Natural killer cell treated with Interleukin-12 subunit alpha and Interleukin-12 subunit beta and Interleukin-15 and Interleukin-18, amount 100 ng/mL, for 72 hours (primary cell): Measurements from ENCODE around the gene PTAFR. TPM values are rescaled to one million over a fixed set of nuclear protein-coding genes. Genes with fewer than 3 reads are reported as not detected.
A peak's percentile ranks its signal among the peaks of the same experiment; 100 is the strongest.

Experiments used
- ATAC-seq, 2 donors: fragments of 150-1000 bp; cut with Tn5 transposase in 1 of 2; sonication (Bioruptor Pico), chemical (Tn5 transposase) in 1 of 2; 2 replicates each; pipeline ENCODE4 v1.10.0; 2021
- DNase-seq: peaks from one replicate; pipeline ENCODE4 v3.0.0; 2022; ENCODE audit warnings: low spot score
- H3K27ac Mint-ChIP-seq, 2 donors: 1 replicate in 1 of 2; 2 replicates in 1 of 2; pipeline ENCODE4 v1.8.0; 2022; ENCODE audit warnings: mixed read lengths in 2 of 2, mild to moderate bottlenecking in 1 of 2, moderate library complexity in 1 of 2
- H3K27me3 Mint-ChIP-seq, 2 donors: 1 replicate in 1 of 2; 2 replicates in 1 of 2; pipeline ENCODE4 v1.8.0; 2022; ENCODE audit warnings: mixed read lengths in 2 of 2
- H3K36me3 Mint-ChIP-seq: one replicate; pipeline ENCODE4 v1.8.0; 2022; ENCODE audit warnings: mixed read lengths
- H3K4me1 Mint-ChIP-seq, 2 donors: 1 replicate in 1 of 2; 2 replicates in 1 of 2; pipeline ENCODE4 v1.8.0; 2022; ENCODE audit warnings: low read depth in 2 of 2, mixed read lengths in 2 of 2, mild to moderate bottlenecking in 1 of 2
- H3K4me3 Mint-ChIP-seq: one replicate; pipeline ENCODE4 v1.8.0; 2022; ENCODE audit warnings: mixed read lengths
- H3K9me3 Mint-ChIP-seq: 2 replicates; pipeline ENCODE4 v1.8.0; 2022; ENCODE audit warnings: mixed read lengths
- total RNA-seq, 2 donors: library from RNA; stranded (reverse); gene quantifications; one replicate each; pipeline ENCODE4 v1.2.3, GENCODE V29; 2022

PTAFR gene
- total RNA-seq, 2 donors from 2014 or later, result 1.3 to 2.0 TPM

DNA sequence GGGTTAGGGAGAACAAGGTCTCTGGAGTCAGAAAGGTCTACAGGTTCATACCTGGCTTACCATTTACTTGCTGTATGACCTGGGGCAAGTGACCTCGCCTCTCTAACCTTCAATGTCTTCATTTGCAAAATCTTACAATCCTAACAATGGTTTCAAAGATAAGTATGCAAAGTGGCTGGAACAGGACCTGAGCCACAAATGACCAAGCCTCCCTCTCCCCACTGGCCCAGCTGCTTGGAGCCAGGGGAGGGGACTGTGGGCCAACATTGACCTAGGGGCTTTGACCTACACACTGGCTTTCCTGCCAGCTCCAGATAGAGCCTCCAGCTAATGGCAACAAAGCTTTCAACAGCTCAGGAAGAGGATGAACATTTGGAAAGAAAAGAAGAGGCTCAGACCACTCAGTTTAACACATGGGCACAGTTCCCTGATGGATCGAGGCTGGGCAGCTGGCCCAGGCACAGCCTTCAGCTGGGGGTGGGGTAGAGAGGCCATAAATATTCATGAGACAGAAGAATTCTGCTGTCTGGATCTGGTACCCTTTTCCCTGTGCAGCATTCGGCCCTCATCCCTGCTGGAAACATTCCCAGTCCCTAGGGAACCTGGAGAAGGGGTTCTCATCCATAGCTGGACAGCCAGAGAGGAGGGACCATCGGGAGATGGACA is 12.9 kb downstream of the PTAFR start:
- ATAC-seq, result no peak
- no peaks in the 10 kb centered on the region for H3K27me3 Mint-ChIP-seq
- H3K27ac Mint-ChIP-seq, result no peak overlapping the region

DNA sequence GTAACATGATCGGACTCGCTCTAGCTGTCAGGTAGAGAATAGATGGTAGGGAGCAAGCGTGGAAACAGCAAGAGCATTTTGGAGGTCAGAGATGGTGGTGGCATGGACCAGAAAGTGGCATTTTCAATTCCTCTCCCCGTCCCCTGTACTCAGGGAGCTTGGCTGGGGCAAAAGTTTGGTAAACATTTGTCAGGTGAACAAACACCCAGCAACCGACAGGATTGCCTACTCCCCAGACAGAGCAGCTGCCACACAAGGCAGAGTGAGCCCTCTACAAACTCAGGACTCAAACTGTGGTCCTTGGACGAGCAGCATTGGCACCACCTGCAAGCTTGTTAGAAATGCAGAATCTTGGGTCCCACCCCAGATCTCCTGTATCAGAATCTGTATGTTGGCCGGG is 14.3 kb downstream of the PTAFR start:
- ATAC-seq, result no peak
- H3K9me3 Mint-ChIP-seq, result no peaks in the 10 kb centered on the region
- peak overlapping the region; percentile 26 to 42 for H3K27ac Mint-ChIP-seq
- no peak overlapping the region for H3K4me3 Mint-ChIP-seq
- no peak for DNase-seq
- H3K4me1 Mint-ChIP-seq, result peaks cover 28 to 29% of the 10 kb centered on the region in 2 donors
- no peaks in the 10 kb centered on the region for H3K27me3 Mint-ChIP-seq
- no peaks in the 10 kb centered on the region for H3K36me3 Mint-ChIP-seq

More for the DNA sequence above, 12.9 kb downstream of the PTAFR start:
- H3K4me3 Mint-ChIP-seq, result no peak overlapping the region
- no peaks in the 10 kb centered on the region for H3K36me3 Mint-ChIP-seq
- H3K4me1 Mint-ChIP-seq, result peaks cover 30 to 35% of the 10 kb centered on the region in 2 donors
- H3K9me3 Mint-ChIP-seq, result no peaks in the 10 kb centered on the region
- no peak for DNase-seq

DNA sequence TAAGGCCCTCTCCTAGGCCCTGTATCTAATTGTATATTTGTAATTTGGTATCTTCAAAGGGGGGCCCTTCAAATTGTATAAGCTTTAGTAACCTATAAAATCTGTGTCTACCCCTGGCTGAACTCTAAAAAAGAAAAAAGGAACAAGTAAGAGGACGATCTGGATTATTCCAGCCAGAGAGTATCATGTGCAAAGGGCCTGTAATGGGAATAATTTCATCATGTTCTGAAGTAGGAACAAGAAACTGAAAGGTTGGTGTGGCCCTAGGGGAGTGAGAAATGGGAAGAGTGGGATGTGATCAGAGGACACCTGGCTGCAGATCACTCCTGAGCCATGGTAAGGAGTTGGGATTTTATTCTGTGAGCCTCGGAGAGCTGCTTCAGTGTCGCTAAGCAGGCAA is 14.7 kb downstream of the PTAFR start:
- H3K9me3 Mint-ChIP-seq, result no peaks in the 10 kb centered on the region
- H3K4me3 Mint-ChIP-seq, result no peak overlapping the region
- H3K36me3 Mint-ChIP-seq, result no peaks in the 10 kb centered on the region
- H3K27ac Mint-ChIP-seq, result peak overlapping the region; percentile 26 to 42
- no peak for ATAC-seq
- no peaks in the 10 kb centered on the region for H3K27me3 Mint-ChIP-seq
- no peak for DNase-seq
- peaks cover 24 to 25% of the 10 kb centered on the region in 2 donors for H3K4me1 Mint-ChIP-seq

DNA sequence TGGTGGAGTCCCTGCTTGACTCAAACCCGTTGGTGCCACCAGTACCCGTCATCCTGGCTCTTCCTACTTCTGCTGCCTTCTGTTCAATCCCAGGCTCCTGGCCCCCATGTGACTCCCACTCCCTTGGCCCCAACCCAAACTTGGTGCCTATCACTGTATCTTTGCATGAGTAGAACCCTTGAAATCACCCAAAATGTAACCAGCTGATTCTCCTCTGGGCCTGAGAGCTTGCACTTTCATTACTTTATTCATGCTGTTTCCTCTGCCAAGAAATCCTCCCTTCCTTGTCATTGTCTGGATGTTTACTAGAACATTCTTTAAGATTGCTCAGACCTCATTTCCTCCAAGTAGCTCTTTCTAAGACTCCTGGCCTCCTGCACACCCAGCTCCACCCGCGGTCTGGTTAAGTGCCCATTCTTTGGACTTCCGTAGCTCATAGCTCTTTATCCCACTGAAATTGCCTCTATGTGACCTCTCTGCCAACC is 15.7 kb downstream of the PTAFR start:
- H3K36me3 Mint-ChIP-seq, result no peaks in the 10 kb centered on the region
- peak overlapping the region; percentile 26 to 52 for H3K27ac Mint-ChIP-seq
- no peaks in the 10 kb centered on the region for H3K27me3 Mint-ChIP-seq
- DNase-seq (no peak), ATAC-seq (no peak)
- no peak overlapping the region for H3K4me3 Mint-ChIP-seq
- H3K9me3 Mint-ChIP-seq, result no peaks in the 10 kb centered on the region
- peaks cover 23% of the 10 kb centered on the region in 2 donors for H3K4me1 Mint-ChIP-seq

DNA sequence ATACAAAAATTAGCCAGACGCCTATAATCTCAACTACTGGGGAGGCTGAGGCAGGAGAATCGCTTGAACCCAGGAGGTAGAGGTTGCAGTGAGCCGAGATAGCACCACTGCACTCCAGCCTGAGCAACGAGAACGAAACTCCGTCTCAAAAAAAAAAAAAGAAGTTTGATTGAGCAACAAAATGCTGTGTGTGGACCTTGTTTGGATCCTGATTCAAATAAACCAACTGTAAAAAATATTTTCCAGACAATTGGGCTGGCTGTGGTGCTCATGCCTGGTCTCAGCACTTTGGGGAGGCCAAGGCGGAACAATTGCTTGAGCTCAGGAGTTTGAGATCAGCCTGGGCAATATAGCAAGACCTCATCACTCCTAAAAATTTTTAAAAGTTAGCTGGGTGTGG is 16.8 kb downstream of the PTAFR start:
- Mint-ChIP-seq H3K4me3 (no peak overlapping the region), H3K36me3 (no peaks in the 10 kb centered on the region), H3K9me3 (no peaks in the 10 kb centered on the region), H3K4me1 (peaks cover 23 to 27% of the 10 kb centered on the region in 2 donors), H3K27me3 (no peaks in the 10 kb centered on the region), H3K27ac (peak overlapping the region in 1 of 2 donors; percentile 30)
- ATAC-seq (no peak), DNase-seq (no peak)

- ATAC-seq (no peak), DNase-seq (no peak)
- Mint-ChIP-seq H3K9me3 (no peaks in the 10 kb centered on the region), H3K27me3 (no peaks in the 10 kb centered on the region), H3K4me3 (no peak overlapping the region), H3K36me3 (no peaks in the 10 kb centered on the region), H3K27ac (peak overlapping the region in 1 of 2 donors; percentile 30), H3K4me1 (peaks cover 23 to 29% of the 10 kb centered on the region in 2 donors)
Measured at GRCh38 chr1:28159243-28159642, 17.2 kb downstream of the PTAFR start.

DNA sequence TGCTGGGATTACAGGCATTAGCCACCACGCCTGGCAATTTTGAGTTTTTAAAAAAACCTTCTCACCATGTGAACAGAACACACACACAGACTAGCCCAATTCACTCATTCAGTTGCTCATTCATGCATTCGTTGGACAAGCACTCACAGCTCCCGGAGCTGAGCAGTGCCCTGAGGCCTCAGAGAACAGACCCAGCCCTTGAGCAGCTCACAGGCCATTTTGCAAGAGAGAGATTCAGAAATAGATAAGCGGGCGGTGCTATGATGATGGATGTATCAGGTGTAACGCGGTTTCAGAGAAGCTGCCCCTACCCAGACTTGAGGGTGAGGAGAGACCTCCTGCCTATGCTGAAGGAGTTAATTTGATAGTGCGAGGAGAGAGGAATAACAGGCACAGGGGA is 18.6 kb downstream of the PTAFR start:
- Mint-ChIP-seq H3K36me3 (no peaks in the 10 kb centered on the region), H3K4me1 (peaks cover 28 to 32% of the 10 kb centered on the region in 2 donors), H3K27me3 (no peaks in the 10 kb centered on the region), H3K9me3 (no peaks in the 10 kb centered on the region), H3K27ac (no peak overlapping the region), H3K4me3 (no peak overlapping the region)
- DNase-seq (no peak), ATAC-seq (no peak)

DNA sequence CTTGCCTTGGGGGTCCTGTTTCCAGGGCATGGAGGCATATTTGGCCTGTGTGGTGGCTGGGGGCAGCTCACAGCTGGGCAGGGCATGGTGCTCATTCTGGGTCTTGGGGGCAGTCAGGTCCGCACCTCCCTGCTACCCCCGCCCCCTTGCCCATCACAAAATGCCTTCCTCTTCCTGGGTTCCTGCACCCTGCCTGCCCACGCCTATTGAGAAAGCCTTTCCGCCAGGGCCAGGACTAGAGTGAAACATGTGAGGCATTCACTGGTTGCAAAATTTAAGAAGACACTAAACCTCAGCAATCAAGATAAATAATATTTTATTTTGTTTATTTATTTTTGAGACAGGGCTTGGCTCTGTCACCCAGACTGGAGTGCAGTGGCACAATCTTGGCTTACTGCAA is 19.7 kb downstream of the PTAFR start:
- DNase-seq (no peak), ATAC-seq (no peak)
- Mint-ChIP-seq H3K27ac (no peak overlapping the region), H3K4me1 (peaks cover 25 to 30% of the 10 kb centered on the region in 2 donors), H3K4me3 (no peak overlapping the region), H3K36me3 (no peaks in the 10 kb centered on the region), H3K9me3 (no peaks in the 10 kb centered on the region), H3K27me3 (no peaks in the 10 kb centered on the region)

GRCh38 chr1:28155628-28156027 is 20.9 kb downstream of the PTAFR start:
- DNase-seq (no peak), ATAC-seq (no peak)
- no peak overlapping the region for H3K27ac Mint-ChIP-seq
- H3K27me3 Mint-ChIP-seq, result no peaks in the 10 kb centered on the region
- H3K36me3 Mint-ChIP-seq, result no peaks in the 10 kb centered on the region
- H3K4me1 Mint-ChIP-seq, result peaks cover 13 to 21% of the 10 kb centered on the region in 2 donors
- H3K9me3 Mint-ChIP-seq, result no peaks in the 10 kb centered on the region
- H3K4me3 Mint-ChIP-seq, result no peak overlapping the region

DNA sequence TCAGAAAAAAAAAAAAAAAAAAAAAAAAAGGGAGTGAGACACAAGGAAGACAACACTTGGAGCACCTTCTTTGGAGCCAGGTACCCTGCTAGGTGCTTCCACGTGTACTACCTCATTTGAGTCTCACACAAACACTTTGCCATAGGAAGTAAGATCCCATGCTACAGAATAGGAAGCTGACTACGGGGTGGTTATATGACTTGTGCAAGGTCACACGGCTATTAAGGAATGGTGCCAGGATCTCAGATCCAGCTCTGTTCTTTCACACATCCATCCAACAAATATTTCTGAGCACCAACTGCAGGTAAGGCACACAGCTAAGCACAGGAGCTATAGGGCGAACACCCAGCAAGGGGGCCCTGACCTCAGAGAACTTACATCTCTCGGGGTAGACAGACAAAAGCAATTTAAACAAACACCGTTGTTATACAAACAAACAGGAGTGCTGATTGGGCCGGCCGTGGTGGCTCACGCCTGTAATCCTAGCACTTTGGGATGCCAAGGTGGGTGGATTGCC is 22.4 kb downstream of the PTAFR start:
- Mint-ChIP-seq H3K27me3 (no peaks in the 10 kb centered on the region), H3K9me3 (peaks cover 2% of the 10 kb centered on the region), H3K4me3 (no peak overlapping the region), H3K4me1 (peaks cover 10 to 19% of the 10 kb centered on the region in 2 donors), H3K36me3 (peaks cover 4% of the 10 kb centered on the region), H3K27ac (no peak overlapping the region)
- ATAC-seq, result no peak
- no peak for DNase-seq

- Mint-ChIP-seq H3K36me3 (peaks cover 4% of the 10 kb centered on the region), H3K27ac (no peak overlapping the region), H3K27me3 (no peaks in the 10 kb centered on the region), H3K9me3 (peaks cover 2% of the 10 kb centered on the region), H3K4me3 (no peak overlapping the region), H3K4me1 (peaks cover 4 to 17% of the 10 kb centered on the region in 2 donors)
- no peak for DNase-seq
- ATAC-seq, result no peak
Measured at GRCh38 chr1:28150125-28150780, 26.2 kb downstream of the PTAFR start.

DNA sequence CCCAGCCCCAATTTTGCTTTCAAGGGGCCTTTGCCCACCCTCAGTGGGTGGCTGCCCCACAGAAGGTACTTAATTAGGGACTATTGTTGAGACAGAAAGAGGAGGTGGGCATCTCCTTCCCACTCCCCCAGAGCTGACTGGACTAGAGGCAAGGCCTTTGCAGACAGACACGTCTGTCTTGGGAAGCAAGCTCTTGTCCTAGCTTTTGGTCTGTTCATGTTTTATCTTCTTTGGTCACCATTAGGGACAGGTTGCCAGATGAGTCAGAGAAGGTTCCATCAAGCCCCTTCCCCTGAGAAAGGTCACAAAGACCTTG is 27.7 kb downstream of the PTAFR start:
- ATAC-seq, result no peak
- peaks cover 18 to 20% of the 10 kb centered on the region in 2 donors for H3K4me1 Mint-ChIP-seq
- DNase-seq, result no peak
- H3K27me3 Mint-ChIP-seq, result no peaks in the 10 kb centered on the region
- H3K27ac Mint-ChIP-seq, result no peak overlapping the region
- H3K9me3 Mint-ChIP-seq, result peaks cover 2% of the 10 kb centered on the region
- no peak overlapping the region for H3K4me3 Mint-ChIP-seq
- peaks cover 4% of the 10 kb centered on the region for H3K36me3 Mint-ChIP-seq

- ATAC-seq (no peak), DNase-seq (no peak)
- Mint-ChIP-seq H3K27ac (peak overlapping the region in 1 of 2 donors; percentile 45), H3K9me3 (peaks cover 2% of the 10 kb centered on the region), H3K4me3 (no peak overlapping the region), H3K36me3 (peaks cover 4% of the 10 kb centered on the region), H3K4me1 (peaks cover 17 to 26% of the 10 kb centered on the region in 2 donors), H3K27me3 (no peaks in the 10 kb centered on the region)
Measured at GRCh38 chr1:28147264-28148094, 29.0 kb downstream of the PTAFR start.

DNA sequence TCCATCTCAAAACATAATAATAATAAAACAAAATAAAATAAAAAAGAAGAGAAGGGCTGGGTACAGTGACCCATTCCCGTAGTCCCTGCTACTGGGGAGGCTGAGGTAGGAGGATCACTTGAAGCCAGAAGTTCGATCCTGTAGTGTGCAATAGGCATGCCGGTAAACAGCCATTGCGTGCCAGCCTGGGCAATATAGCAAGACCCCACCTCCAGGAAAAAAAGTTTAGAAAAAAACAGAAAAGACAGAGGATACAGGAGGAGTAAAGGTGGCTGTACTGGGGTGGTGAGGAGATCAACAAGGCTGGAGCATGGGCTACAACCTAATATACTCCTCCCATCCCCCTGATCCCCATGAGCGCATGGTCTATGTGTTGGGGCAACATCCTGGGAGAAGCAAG is 30.8 kb downstream of the PTAFR start:
- DNase-seq (no peak), ATAC-seq (no peak)
- Mint-ChIP-seq H3K27ac (no peak overlapping the region), H3K4me3 (no peak overlapping the region), H3K36me3 (peaks cover 4% of the 10 kb centered on the region), H3K9me3 (peaks cover 2% of the 10 kb centered on the region), H3K4me1 (peaks cover 17 to 26% of the 10 kb centered on the region in 2 donors), H3K27me3 (no peaks in the 10 kb centered on the region)
